IMR-90 (cell line): ENCODE data around the gene MED19. TPM values are rescaled to one million over a fixed set of nuclear protein-coding genes. Genes with fewer than 3 reads are reported as not detected.

Experiments used
- ATAC-seq: fragments of 200-7000 bp; cut with Tn5 transposase; 2 replicates; pipeline ENCODE4 v1.9.1; 2020; ENCODE audit warnings: low read depth, mild to moderate bottlenecking, moderate library complexity
- BruUV-seq: library from RNA; stranded (reverse); fragments of 400-500 nt; replicated peaks from 2 replicates; lab custom pipeline; 2021; lab: Mats Ljungman, UMichigan
- CTCF ChIA-PET: fragments of 300-600 bp; formaldehyde crosslinking; extraction: SDS; loops from one replicate; lab custom pipeline; 2021; ENCODE audit warnings: antibody characterized with exemption; lab: Yijun Ruan, JAX
- POLR2A ChIA-PET: fragments of 300-600 bp; sonication (Branson Sonifier 250); formaldehyde crosslinking; loops from one replicate; lab custom pipeline; 2022; ENCODE audit warnings: antibody characterized with exemption; ENCODE audit not compliant: unreplicated experiment; lab: Charles Lee
- DNase-seq: peaks from one replicate; pipeline ENCODE4 v3.0.0; 2013
- H2AFZ ChIP-seq: replicated peaks from 2 replicates; pipeline ENCODE3; 2013; ENCODE audit warnings: low read length, mild to moderate bottlenecking; ENCODE audit not compliant: poor library complexity
- H2AK5ac ChIP-seq: 2 replicates; pipeline ENCODE4 v1.6.1; 2013; ENCODE audit warnings: low read depth, low read length, inconsistent platforms
- H2AK9ac ChIP-seq: replicated peaks from 2 replicates; pipeline ENCODE3; 2013; ENCODE audit warnings: mild to moderate bottlenecking, low read depth, low read length, moderate library complexity; ENCODE audit not compliant: poor library complexity
- H2BK120ac ChIP-seq: 2 replicates; pipeline ENCODE4 v1.6.1; 2013; ENCODE audit warnings: low read depth, low read length, inconsistent platforms
- H2BK15ac ChIP-seq: 3 replicates; pipeline ENCODE4 v1.6.1; 2013; ENCODE audit warnings: low read depth, low read length, inconsistent platforms
- H2BK20ac ChIP-seq: 2 replicates; pipeline ENCODE4 v1.6.1; 2013; ENCODE audit warnings: low read depth, mild to moderate bottlenecking, inconsistent platforms, low read length, moderate library complexity
- H2BK5ac ChIP-seq: 2 replicates; pipeline ENCODE4 v1.6.1; 2013; ENCODE audit warnings: mild to moderate bottlenecking, low read depth, low read length, inconsistent platforms; ENCODE audit not compliant: poor library complexity, severe bottlenecking
- H3K14ac ChIP-seq: replicated peaks from 2 replicates; pipeline ENCODE4 v1.6.1; 2013; ENCODE audit warnings: low read depth, low read length, inconsistent platforms
- H3K18ac ChIP-seq: 2 replicates; pipeline ENCODE4 v1.6.1; 2013; ENCODE audit warnings: low read depth, low read length, control low read depth
- H3K23ac ChIP-seq: 2 replicates; pipeline ENCODE4 v1.6.1; 2013; ENCODE audit warnings: low read depth, low read length, inconsistent platforms
- H3K27ac ChIP-seq: 2 replicates; pipeline ENCODE4 v1.5.1; 2013; ENCODE audit warnings: mild to moderate bottlenecking, control low read depth, low read length; ENCODE audit not compliant: insufficient read depth
- H3K27me3 ChIP-seq: 2 replicates; pipeline ENCODE4 v1.6.1; 2013; ENCODE audit warnings: low read length; ENCODE audit not compliant: control insufficient read depth, insufficient read depth
- H3K36me3 ChIP-seq: 2 replicates; pipeline ENCODE4 v1.6.1; 2013; ENCODE audit warnings: low read length, mixed read lengths; ENCODE audit not compliant: control insufficient read depth, insufficient read depth
- H3K4ac ChIP-seq: 2 replicates; pipeline ENCODE4 v1.6.1; 2013; ENCODE audit warnings: low read depth, low read length, inconsistent platforms
- H3K4me1 ChIP-seq: 2 replicates; pipeline ENCODE4 v1.6.1; 2013; ENCODE audit warnings: low read length, mixed read lengths; ENCODE audit not compliant: control insufficient read depth, insufficient read depth
- H3K4me2 ChIP-seq: 2 replicates; pipeline ENCODE4 v1.6.1; 2013; ENCODE audit warnings: low read depth, mild to moderate bottlenecking, control low read depth, low read length, moderate library complexity
- H3K4me3 ChIP-seq: 2 replicates; pipeline ENCODE4 v1.5.1; 2013; ENCODE audit warnings: low read depth, mild to moderate bottlenecking, control low read depth, low read length, moderate library complexity; ENCODE audit not compliant: insufficient read depth
- H3K56ac ChIP-seq: 2 replicates; pipeline ENCODE4 v1.6.1; 2013; ENCODE audit warnings: low read length, inconsistent platforms; ENCODE audit not compliant: insufficient read depth; ENCODE audit errors: extremely low read depth
- H3K79me1 ChIP-seq, 2 experiments: 2 replicates each; pipeline ENCODE4 v1.6.1; 2013; ENCODE audit warnings: low read length in 2 of 2, inconsistent platforms in 1 of 2, low read depth in 1 of 2
- H3K9ac ChIP-seq: 2 replicates; pipeline ENCODE4 v1.6.1; 2013; ENCODE audit warnings: low read depth, low read length, control low read depth
- H3K9me1 ChIP-seq: 2 replicates; pipeline ENCODE4 v1.6.1; 2013; ENCODE audit warnings: low read length, inconsistent platforms; ENCODE audit not compliant: insufficient read depth
- H3K9me3 ChIP-seq: 2 replicates; pipeline ENCODE4 v1.6.1; 2013; ENCODE audit warnings: low read length; ENCODE audit not compliant: control insufficient read depth, insufficient read depth
- H4K20me1 ChIP-seq: 2 replicates; pipeline ENCODE4 v1.6.1; 2013; ENCODE audit warnings: low read length, inconsistent platforms; ENCODE audit not compliant: insufficient read depth
- H4K5ac ChIP-seq: 2 replicates; pipeline ENCODE4 v1.6.1; 2013; ENCODE audit warnings: mild to moderate bottlenecking, low read depth, low read length, control low read depth
- H4K8ac ChIP-seq, 2 experiments: 2 replicates each; pipeline ENCODE4 v1.6.1; 2013; ENCODE audit warnings: low read depth in 2 of 2, low read length in 2 of 2, control low read depth in 1 of 2, inconsistent platforms in 1 of 2
- H4K91ac ChIP-seq: 2 replicates; pipeline ENCODE4 v1.6.1; 2013; ENCODE audit warnings: low read depth, low read length, inconsistent platforms; ENCODE audit not compliant: insufficient read depth
- BHLHE40 ChIP-seq: fragments of 150-350 bp; IDR thresholded peaks from 2 replicates; pipeline ENCODE4 v1.6.1; 2016; ENCODE audit warnings: mild to moderate bottlenecking, low read depth, low read length
- CEBPB ChIP-seq: IDR thresholded peaks from 2 replicates; pipeline ENCODE4 v1.6.1; 2012; ENCODE audit warnings: low read depth, low read length, improper control_type of control experiment
- CHD1 ChIP-seq: IDR thresholded peaks from 2 replicates; pipeline ENCODE4 v1.6.1; 2012; ENCODE audit warnings: low read depth, low read length, improper control_type of control experiment
- ELK1 ChIP-seq: fragments of 150-350 bp; IDR thresholded peaks from 2 replicates; pipeline ENCODE4 v1.6.1; 2016; ENCODE audit warnings: low read depth, mild to moderate bottlenecking, low read length, moderate library complexity, borderline replicate concordance
- FOS ChIP-seq: fragments of 150-350 bp; IDR thresholded peaks from 2 replicates; pipeline ENCODE4 v1.6.1; 2016; ENCODE audit warnings: low read depth, low read length
- MAFK ChIP-seq: IDR thresholded peaks from 2 replicates; pipeline ENCODE4 v1.6.1; 2012; ENCODE audit warnings: low read depth, low read length, improper control_type of control experiment
- MAZ ChIP-seq: IDR thresholded peaks from 2 replicates; pipeline ENCODE4 v1.6.1; 2012; ENCODE audit warnings: low read depth, mild to moderate bottlenecking, low read length, improper control_type of control experiment, moderate library complexity, borderline replicate concordance
- MXI1 ChIP-seq: IDR thresholded peaks from 2 replicates; pipeline ENCODE4 v1.6.1; 2012; ENCODE audit warnings: low read depth, mild to moderate bottlenecking, low read length, moderate library complexity, borderline replicate concordance
- NFE2L2 ChIP-seq: fragments of 150-350 bp; IDR thresholded peaks from 2 replicates; pipeline ENCODE4 v1.6.1; 2016; ENCODE audit warnings: low read depth, mild to moderate bottlenecking, low read length
- POLR2A ChIP-seq: IDR thresholded peaks from 2 replicates; pipeline ENCODE4 v1.6.1; 2012; ENCODE audit warnings: mild to moderate bottlenecking, low read depth, low read length
- RAD21 ChIP-seq: IDR thresholded peaks from 2 replicates; pipeline ENCODE4 v1.6.1; 2012; ENCODE audit warnings: low read length, improper control_type of control experiment
- RCOR1 ChIP-seq: IDR thresholded peaks from 2 replicates; pipeline ENCODE4 v1.6.1; 2012; ENCODE audit warnings: mild to moderate bottlenecking, low read length, improper control_type of control experiment; ENCODE audit not compliant: insufficient replicate concordance
- RFX5 ChIP-seq: IDR thresholded peaks from 2 replicates; pipeline ENCODE4 v1.8.0; 2012; ENCODE audit warnings: low read depth, mild to moderate bottlenecking, low read length, moderate library complexity
- SMC3 ChIP-seq: fragments of 150-350 bp; IDR thresholded peaks from 2 replicates; pipeline ENCODE4 v1.6.1; 2016; ENCODE audit warnings: low read depth, mild to moderate bottlenecking, antibody characterized with exemption, low read length, moderate library complexity
- USF2 ChIP-seq: fragments of 150-350 bp; IDR thresholded peaks from 2 replicates; pipeline ENCODE4 v1.6.1; 2017; ENCODE audit warnings: mild to moderate bottlenecking, antibody characterized with exemption, low read length, low read depth
- WGBS, 2 experiments: methylation state at CpG; one replicate each; pipeline versions ENCODE4 v1.1.5 to v1.1.7; 2013; ENCODE audit warnings: missing lambda C conversion rate in 2 of 2; ENCODE audit not compliant: insufficient read length in 1 of 2; ENCODE audit errors: extremely low coverage in 2 of 2; 5-methylcytosine and 5-hydroxymethylcytosine counted together
- dilution Hi-C: fragments of 300-500 bp; cut with HindIII; formaldehyde crosslinking; loops from one replicate; pipeline ENCODE4 v1.14.3; 2018; ENCODE audit warnings: low sequenced_read_pairs; ENCODE audit not compliant: unreplicated experiment
- in situ Hi-C: fragments of 300-500 bp; cut with MboI; formaldehyde crosslinking; loops from 3 replicates; pipeline ENCODE4 v1.14.3; 2019; ENCODE audit warnings: low sequenced_read_pairs, inconsistent platforms, mixed read lengths
- intact Hi-C: fragments of 100-400 bp; cut with micrococcal nuclease; formaldehyde crosslinking; loops from 2 replicates; pipeline ENCODE4 v1.10.0; 2022
- polyA plus RNA-seq, 3 experiments: library from polyadenylated mRNA; depleted of rRNA; stranded (reverse); fragments of >200 nt; gene quantifications; 2 replicates each; pipeline ENCODE4 v1.2.3, GENCODE V29; 2012; ENCODE audit warnings: low replicate concordance in 1 of 3
- total RNA-seq: library from RNA; depleted of rRNA; stranded (reverse); fragments of >200 nt; gene quantifications from 2 replicates; pipeline ENCODE4 v1.2.3, GENCODE V29; 2012
- TF ChIP-seq, protein P1 (sequence below): conservative IDR thresholded peaks from 2 replicates; pipeline ENCODE4 v1.5.1; 2012; ENCODE audit warnings: mild to moderate bottlenecking, low read depth, low read length, improper control_type of control experiment

Gene MED19
- total and polyA plus RNA-seq, 2 of the 4 experiments (the other 2 are of a cell fraction), result 14.0 to 35.0 TPM

DNA sequence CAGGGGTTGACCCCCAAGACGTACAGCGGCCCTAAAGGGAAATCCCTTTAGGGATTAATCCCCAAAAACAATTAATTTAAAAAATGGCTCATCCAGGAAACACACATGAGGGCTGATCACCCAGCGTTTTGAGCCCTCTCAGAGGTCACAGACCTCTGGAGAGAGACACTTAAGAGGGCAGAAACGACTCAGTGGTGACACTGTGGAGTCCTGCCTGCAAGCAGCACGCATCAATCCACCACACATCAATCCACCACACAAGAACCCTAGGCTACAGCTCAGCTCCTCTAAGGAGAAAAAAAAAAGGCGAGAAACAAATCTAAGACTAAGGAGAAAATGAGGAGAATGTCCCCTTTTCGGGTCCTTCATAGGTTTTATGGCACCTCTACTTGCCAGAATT lies 16.8 kb upstream of the MED19 start:
- no peak overlapping the region for H2BK20ac ChIP-seq
- ATAC-seq, result no peak

More for the DNA sequence above, 16.8 kb upstream of the MED19 start:
- Histone ChIP-seq H3K9me3 (no peaks in the 10 kb centered on the region), H3K56ac (no peak overlapping the region), H3K4me2 (no peak overlapping the region), H3K79me1 (peaks cover 29 to 37% of the 10 kb centered on the region in 2 experiments), H3K14ac (no peak overlapping the region), H3K18ac (no peak overlapping the region), H4K91ac (no peak overlapping the region), H3K4me1 (no peaks in the 10 kb centered on the region), H2AK9ac (no peak overlapping the region), H3K36me3 (no peaks in the 10 kb centered on the region), H3K4ac (no peak overlapping the region), H3K9ac (no peak overlapping the region), H2AK5ac (no peak overlapping the region), H3K9me1 (no peaks in the 10 kb centered on the region), H4K5ac (no peak overlapping the region), H2BK5ac (no peak overlapping the region), H3K4me3 (no peak overlapping the region), H2BK120ac (no peak overlapping the region), H2AFZ (no peak overlapping the region), H2BK15ac (no peak overlapping the region), H4K20me1 (peaks cover 7% of the 10 kb centered on the region; the same call in 1 of the 2 replicates), H4K8ac (no peak overlapping the region), H3K27ac (no peak overlapping the region), H3K23ac (no peak overlapping the region), H3K27me3 (no peaks in the 10 kb centered on the region)
- in situ Hi-C loops (no loop called here), dilution Hi-C loops (no loop called here), intact Hi-C loops (no loop called here)
- ChIA-PET POLR2A (no interaction called here), CTCF (no interaction called here)
- no peak for DNase-seq
- no TSS peak for BruUV-seq
- TF ChIP-seq ELK1 (no peak), BHLHE40 (no peak), RAD21 (no peak), MXI1 (no peak), NFE2L2 (no peak), MAZ (no peak), SMC3 (no peak), RFX5 (no peak), CEBPB (no peak), POLR2A (no peak), FOS (no peak), USF2 (no peak), CHD1 (no peak), RCOR1 (no peak), MAFK (no peak)
- TF ChIP-seq, protein P1, sequence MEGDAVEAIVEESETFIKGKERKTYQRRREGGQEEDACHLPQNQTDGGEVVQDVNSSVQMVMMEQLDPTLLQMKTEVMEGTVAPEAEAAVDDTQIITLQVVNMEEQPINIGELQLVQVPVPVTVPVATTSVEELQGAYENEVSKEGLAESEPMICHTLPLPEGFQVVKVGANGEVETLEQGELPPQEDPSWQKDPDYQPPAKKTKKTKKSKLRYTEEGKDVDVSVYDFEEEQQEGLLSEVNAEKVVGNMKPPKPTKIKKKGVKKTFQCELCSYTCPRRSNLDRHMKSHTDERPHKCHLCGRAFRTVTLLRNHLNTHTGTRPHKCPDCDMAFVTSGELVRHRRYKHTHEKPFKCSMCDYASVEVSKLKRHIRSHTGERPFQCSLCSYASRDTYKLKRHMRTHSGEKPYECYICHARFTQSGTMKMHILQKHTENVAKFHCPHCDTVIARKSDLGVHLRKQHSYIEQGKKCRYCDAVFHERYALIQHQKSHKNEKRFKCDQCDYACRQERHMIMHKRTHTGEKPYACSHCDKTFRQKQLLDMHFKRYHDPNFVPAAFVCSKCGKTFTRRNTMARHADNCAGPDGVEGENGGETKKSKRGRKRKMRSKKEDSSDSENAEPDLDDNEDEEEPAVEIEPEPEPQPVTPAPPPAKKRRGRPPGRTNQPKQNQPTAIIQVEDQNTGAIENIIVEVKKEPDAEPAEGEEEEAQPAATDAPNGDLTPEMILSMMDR, result no peak
- no CpG with 5 or more reads among the region's 7 CpGs for WGBS, 2 experiments
